ENCODE data around the gene ITPK1.

DNA sequence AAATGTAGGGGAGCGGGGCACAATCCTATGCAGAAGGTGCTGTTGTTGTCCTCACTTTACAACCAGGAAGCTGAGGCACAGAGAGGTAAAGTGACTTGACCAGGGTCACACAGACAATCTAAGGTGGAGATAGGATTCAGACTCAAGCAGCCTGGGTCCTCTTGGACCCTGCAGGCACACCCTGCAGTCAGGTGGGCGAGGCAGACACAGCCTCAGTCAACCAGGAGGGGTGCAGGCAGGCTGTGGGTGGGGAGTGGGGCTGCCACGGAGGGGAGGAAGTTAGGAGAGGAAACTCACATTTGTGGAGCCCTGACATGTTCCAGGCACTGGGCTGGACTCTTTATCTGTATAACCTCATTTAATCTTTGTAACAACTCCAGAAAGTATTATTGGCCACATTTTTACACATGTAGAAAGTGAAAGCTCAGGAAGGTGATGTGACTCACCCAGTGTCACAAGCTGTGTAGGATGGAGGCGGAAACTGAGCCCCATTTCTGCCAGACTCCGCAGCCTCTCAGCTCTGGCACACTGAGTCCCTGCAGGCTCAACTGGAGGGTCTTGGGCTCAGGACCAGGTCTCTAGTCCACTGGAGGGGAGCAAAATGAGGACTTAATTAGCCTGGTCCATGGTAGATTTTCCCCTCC, 217.7 kb downstream of the ITPK1 start:
- TF ChIP-seq POLR2AphosphoS5 (IDR thresholded peaks at IDR 0.05; ENCODE audit: borderline replicate concordance, low read depth, low read length) (no peak), EZH2 (IDR thresholded peaks at IDR 0.05) (no peak)

Measured in SK-N-MC (cell line).